Measurements from ENCODE around the gene ZFR.

ZFR gene

DNA sequence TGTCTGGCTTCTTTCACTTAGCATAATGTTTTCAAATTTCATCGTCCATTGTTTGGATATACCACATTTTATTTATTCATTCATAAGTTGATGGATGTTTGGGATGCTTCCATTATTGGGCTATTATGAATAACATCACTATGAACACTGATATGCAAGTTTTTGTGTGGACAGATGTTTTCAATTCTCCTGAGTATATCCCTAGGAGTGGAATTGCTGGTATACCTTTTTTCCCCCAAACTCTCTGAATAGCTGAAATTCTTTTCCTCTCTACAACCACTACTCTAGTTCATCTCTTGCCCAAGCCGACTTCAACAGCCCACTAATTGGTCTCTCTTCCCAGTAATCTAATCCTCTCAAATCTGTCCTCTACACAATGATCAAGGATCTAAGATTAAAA is 4.7 kb upstream of the ZFR start:
- Histone ChIP-seq H3K4me1 (ENCODE audit: control insufficient read depth in 1 of 2, insufficient read depth in 2 of 2, low read length in 2 of 2) (peaks cover 0 to 4% of the 10 kb centered on the region in 2 donors), H3K9me3 (ENCODE audit: control insufficient read depth in 1 of 2, low read length in 2 of 2) (no peaks in the 10 kb centered on the region), H3K4me3 (ENCODE audit: low read depth in 1 of 2, low read length in 2 of 2) (no peak overlapping the region), H3K27ac (ENCODE audit: low read length) (no peak overlapping the region), H3K36me3 (ENCODE audit: control insufficient read depth in 1 of 2, insufficient read depth in 2 of 2, low read length in 2 of 2) (peaks cover 0 to 2% of the 10 kb centered on the region in 2 donors), H3K27me3 (ENCODE audit: low read depth, low read length) (no peaks in the 10 kb centered on the region)

DNA sequence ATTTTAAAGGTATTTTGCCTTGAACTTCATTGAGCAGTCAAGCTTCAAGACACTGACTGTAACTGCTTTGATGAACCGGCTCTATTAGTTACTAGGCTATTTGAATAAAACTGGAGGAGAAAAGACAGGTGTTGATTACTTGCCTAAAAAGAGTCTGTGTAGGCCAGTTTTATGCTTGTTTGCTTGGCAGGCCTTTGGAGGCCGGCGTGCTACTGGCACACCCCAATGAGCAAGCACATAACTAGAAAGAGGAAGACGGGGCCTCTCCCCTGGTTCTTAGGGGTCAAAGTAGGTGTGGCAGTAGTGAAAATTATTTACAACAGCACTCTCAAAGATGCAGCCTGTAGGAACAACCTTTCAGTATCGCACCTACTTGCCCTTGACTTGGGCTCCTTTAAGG is 2.1 kb upstream of the ZFR start:
- H3K4me1 ChIP-seq (ENCODE audit: control insufficient read depth in 1 of 2, insufficient read depth in 2 of 2, low read length in 2 of 2): peaks cover 6 to 20% of the 10 kb centered on the region in 2 donors
- H3K9me3 ChIP-seq (ENCODE audit: control insufficient read depth in 1 of 2, low read length in 2 of 2): no peaks in the 10 kb centered on the region
- no peaks in the 10 kb centered on the region for H3K27me3 ChIP-seq (ENCODE audit: low read depth, low read length)
- H3K36me3 ChIP-seq (ENCODE audit: control insufficient read depth in 1 of 2, insufficient read depth in 2 of 2, low read length in 2 of 2): peaks cover 0 to 9% of the 10 kb centered on the region in 2 donors
- no peak overlapping the region for H3K4me3 ChIP-seq (ENCODE audit: low read depth in 1 of 2, low read length in 2 of 2)
- H3K27ac ChIP-seq (ENCODE audit: low read length): no peak overlapping the region

DNA sequence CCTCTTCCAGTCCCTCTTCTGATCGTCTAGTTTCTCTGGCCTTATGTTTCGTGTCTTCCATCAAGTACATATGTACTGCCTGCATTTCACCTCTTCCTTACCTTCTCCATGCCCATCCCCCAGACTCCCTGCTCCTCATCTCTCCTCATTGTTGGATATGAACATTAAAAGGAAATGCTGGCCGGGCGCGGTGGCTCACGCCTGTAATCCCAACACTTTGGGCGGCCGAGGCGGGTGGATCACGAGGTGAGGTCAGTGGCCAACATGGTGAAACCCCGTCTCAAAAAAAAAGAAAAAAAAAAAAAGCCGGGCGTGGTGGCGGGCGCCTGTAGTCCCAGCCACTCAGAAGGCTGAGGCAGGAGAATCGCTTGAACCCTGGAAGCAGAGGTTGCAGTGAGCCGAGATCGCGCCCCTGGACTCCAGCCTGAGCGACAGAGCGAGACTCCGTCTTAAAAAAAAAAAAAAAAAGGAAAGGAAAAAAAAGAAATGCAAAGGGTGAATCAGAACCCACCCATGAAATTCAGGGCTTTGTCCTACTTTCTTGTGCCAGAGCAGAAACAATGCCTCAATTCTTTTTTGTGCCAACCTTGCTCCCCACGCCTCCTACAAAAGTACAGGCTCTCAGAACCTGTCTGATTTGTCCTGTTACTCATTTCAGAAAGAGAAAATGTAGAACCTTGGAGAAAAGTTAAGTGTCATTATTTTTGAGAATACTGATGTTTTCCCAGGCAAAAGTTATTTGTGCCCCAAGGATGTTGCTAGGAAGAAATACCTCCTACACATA is 1.5 kb upstream of the ZFR start:
- Histone ChIP-seq H3K36me3 (ENCODE audit: control insufficient read depth in 1 of 2, insufficient read depth in 2 of 2, low read length in 2 of 2) (peaks cover 0 to 9% of the 10 kb centered on the region in 2 donors), H3K27ac (ENCODE audit: low read length) (no peak overlapping the region), H3K9me3 (ENCODE audit: control insufficient read depth in 1 of 2, low read length in 2 of 2) (no peaks in the 10 kb centered on the region), H3K4me3 (ENCODE audit: low read depth in 1 of 2, low read length in 2 of 2) (no peak overlapping the region), H3K27me3 (ENCODE audit: low read depth, low read length) (no peaks in the 10 kb centered on the region), H3K4me1 (ENCODE audit: control insufficient read depth in 1 of 2, insufficient read depth in 2 of 2, low read length in 2 of 2) (peaks cover 6 to 20% of the 10 kb centered on the region in 2 donors)

DNA sequence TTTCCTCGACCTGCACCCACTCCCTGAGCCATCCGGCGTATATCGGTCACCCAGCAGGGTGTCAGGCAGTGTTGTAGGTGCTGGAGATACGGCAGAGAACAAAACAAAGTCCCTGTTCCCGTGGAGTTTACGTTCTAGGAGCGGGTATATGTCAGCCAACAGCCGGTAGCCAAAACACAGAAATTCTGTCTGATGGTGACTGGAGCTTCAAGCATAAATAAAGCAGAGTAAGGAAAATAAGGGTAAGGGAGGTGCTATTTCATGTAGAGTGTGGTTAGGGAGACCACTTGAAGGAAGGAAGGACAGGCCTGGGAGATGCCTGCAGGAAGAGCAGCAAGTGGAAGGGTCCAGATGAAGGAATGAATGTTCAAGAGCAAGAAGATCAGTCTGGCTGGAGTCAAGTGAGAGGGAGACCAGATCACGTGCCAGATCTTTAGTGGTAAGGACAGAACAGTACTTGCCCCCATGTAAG is 783 bp upstream of the ZFR start:
- Histone ChIP-seq H3K9me3 (ENCODE audit: control insufficient read depth in 1 of 2, low read length in 2 of 2) (no peaks in the 10 kb centered on the region), H3K27me3 (ENCODE audit: low read depth, low read length) (no peaks in the 10 kb centered on the region), H3K36me3 (ENCODE audit: control insufficient read depth in 1 of 2, insufficient read depth in 2 of 2, low read length in 2 of 2) (peaks cover 0 to 9% of the 10 kb centered on the region in 2 donors), H3K27ac (ENCODE audit: low read length) (no peak overlapping the region), H3K4me1 (ENCODE audit: control insufficient read depth in 1 of 2, insufficient read depth in 2 of 2, low read length in 2 of 2) (peaks cover 6 to 20% of the 10 kb centered on the region in 2 donors), H3K4me3 (ENCODE audit: low read depth in 1 of 2, low read length in 2 of 2) (peak overlapping the region in 1 of 2 donors; percentile 63)

DNA sequence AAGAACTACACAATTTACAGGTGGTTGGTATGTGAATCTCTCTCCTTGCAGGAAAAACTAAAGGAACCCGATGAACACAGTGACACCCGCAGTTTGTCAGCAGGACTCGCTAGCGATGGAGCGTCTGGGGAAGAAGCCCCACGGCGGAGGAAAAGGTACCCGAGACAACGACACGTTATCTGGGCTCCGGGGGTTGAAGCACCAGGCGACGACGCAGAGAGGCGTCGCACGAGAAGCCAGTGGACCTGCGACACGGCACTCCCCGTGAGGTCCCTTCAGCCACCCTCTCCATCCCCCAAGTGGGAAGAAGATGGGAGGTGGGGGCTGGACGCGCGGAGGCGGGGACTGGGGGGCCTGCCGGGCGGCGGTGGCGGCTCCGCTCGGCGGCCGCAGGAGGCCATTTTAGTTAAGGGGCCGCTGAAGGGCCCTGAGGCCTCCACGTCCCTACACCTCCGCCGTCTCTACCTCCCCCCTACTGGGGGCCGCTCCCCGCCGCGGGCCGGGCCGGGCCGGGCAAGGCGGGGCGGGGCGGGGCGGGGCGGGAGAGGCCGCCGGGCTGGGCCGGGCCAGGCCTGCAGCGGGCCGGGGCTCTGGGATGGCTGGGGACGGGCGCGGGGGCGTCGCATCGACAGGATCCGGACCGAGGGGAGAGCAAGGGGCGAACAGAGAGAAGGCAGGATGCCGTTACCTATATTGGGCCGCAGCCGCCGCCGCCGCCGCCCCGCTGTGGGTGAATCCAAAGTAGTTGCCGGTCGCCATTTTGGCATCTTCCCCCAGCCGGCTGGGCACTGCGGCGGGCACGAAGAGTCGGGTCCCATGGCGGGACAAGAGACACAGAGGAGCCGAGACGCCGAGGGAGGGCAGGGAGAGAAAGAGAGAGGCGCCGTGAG is 754 bp downstream of the ZFR start:
- Histone ChIP-seq H3K4me3 (ENCODE audit: low read depth in 1 of 2, low read length in 2 of 2) (peak overlapping the region; percentile 70 to 81), H3K27me3 (ENCODE audit: low read depth, low read length) (no peaks in the 10 kb centered on the region), H3K4me1 (ENCODE audit: control insufficient read depth in 1 of 2, insufficient read depth in 2 of 2, low read length in 2 of 2) (peaks cover 6 to 20% of the 10 kb centered on the region in 2 donors), H3K27ac (ENCODE audit: low read length) (peak overlapping the region; percentile 78), H3K36me3 (ENCODE audit: control insufficient read depth in 1 of 2, insufficient read depth in 2 of 2, low read length in 2 of 2) (peaks cover 0 to 9% of the 10 kb centered on the region in 2 donors), H3K9me3 (ENCODE audit: control insufficient read depth in 1 of 2, low read length in 2 of 2) (no peaks in the 10 kb centered on the region)

DNA sequence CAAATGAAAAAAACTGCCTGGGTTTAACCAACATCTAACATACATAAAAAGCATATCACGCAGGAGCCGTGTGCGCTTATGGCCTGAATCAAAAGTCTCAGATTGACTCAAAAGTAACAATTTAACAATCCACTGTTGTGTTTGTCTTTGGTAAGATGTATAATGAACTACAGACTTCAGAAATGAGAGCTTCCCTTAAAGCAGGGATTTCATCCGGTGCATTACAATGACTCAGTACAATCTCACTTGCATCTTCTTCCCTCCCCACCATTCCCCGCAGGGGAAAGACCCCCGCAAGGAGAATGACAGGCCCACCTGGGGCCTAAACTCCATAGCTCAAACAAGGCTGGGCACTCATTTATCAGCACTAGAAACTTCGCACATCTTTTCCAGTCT is 1.4 kb downstream of the ZFR start:
- Histone ChIP-seq H3K4me1 (ENCODE audit: control insufficient read depth in 1 of 2, insufficient read depth in 2 of 2, low read length in 2 of 2) (peaks cover 6 to 20% of the 10 kb centered on the region in 2 donors), H3K27ac (ENCODE audit: low read length) (peak overlapping the region; percentile 78), H3K9me3 (ENCODE audit: control insufficient read depth in 1 of 2, low read length in 2 of 2) (no peaks in the 10 kb centered on the region), H3K4me3 (ENCODE audit: low read depth in 1 of 2, low read length in 2 of 2) (peak overlapping the region; percentile 70 to 81), H3K27me3 (ENCODE audit: low read depth, low read length) (no peaks in the 10 kb centered on the region), H3K36me3 (ENCODE audit: control insufficient read depth in 1 of 2, insufficient read depth in 2 of 2, low read length in 2 of 2) (peaks cover 0 to 9% of the 10 kb centered on the region in 2 donors)

DNA sequence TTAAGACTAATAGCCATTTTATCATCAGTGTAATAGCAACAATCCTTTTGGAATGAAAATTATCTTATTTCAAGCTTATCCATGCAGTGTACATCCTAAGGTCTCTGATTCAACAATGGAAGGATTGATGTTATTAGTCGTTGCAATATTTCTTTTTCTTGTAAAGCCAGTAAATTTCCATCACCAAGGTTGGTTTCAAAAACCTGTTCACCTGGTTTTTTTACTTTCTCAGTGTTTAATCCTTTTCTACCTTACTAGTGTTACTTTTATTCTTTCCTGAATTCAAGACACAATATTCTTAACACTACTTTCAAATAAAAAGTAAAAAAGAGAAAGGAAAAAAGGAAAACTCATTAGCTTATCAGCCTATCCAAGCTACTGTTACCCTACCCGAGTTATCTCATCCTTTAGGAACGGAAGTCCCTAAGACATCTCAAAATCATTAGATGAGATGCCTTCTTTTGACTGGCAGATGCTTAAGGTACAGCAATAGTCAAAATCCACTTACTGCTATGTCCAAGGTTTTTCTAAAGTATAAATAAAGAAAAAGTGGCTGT is 5.4 kb downstream of the ZFR start:
- Histone ChIP-seq H3K27me3 (ENCODE audit: low read depth, low read length) (no peaks in the 10 kb centered on the region), H3K9me3 (ENCODE audit: control insufficient read depth in 1 of 2, low read length in 2 of 2) (no peaks in the 10 kb centered on the region), H3K27ac (ENCODE audit: low read length) (no peak overlapping the region), H3K4me1 (ENCODE audit: control insufficient read depth in 1 of 2, insufficient read depth in 2 of 2, low read length in 2 of 2) (peaks cover 6 to 27% of the 10 kb centered on the region in 2 donors), H3K36me3 (ENCODE audit: control insufficient read depth in 1 of 2, insufficient read depth in 2 of 2, low read length in 2 of 2) (peaks cover 0 to 6% of the 10 kb centered on the region in 2 donors), H3K4me3 (ENCODE audit: low read depth in 1 of 2, low read length in 2 of 2) (no peak overlapping the region)

DNA sequence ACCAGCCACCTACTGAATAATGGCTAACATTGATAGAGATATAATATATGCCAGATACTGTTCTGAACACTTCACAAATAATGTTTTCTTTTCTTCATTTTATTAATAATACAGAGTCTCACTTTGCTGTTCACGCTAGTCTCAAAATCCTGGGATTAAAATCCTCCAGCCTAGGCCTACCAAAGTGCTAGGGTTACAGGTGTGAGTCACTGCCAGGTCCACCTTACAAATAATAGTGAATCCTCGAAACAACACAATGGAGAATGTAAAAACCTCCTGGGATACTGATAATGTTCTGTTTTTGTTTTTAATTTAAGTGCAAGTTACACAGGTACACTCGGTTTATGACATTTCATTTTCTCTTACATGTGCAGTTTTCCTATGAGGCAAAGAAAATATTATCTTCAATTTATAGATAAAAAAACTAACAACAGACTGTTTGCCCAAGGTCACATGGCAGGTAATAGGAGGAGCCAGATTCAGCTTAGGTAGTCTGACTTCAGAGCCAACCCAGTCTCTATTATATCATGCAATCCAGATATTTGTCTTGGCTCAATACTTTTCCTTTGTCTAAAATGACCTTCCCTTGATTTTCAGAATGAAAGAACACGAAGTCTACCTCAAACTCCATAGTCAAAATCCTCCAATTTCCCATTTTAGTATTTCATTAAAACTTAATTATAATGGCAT is 7.8 kb downstream of the ZFR start:
- H3K27me3 ChIP-seq (ENCODE audit: low read depth, low read length): no peaks in the 10 kb centered on the region
- no peaks in the 10 kb centered on the region for H3K36me3 ChIP-seq (ENCODE audit: control insufficient read depth in 1 of 2, insufficient read depth in 2 of 2, low read length in 2 of 2)
- H3K27ac ChIP-seq (ENCODE audit: low read length): no peak overlapping the region
- H3K4me3 ChIP-seq (ENCODE audit: low read depth in 1 of 2, low read length in 2 of 2): no peak overlapping the region
- H3K4me1 ChIP-seq (ENCODE audit: control insufficient read depth in 1 of 2, insufficient read depth in 2 of 2, low read length in 2 of 2): peaks cover 0 to 17% of the 10 kb centered on the region in 2 donors
- H3K9me3 ChIP-seq (ENCODE audit: control insufficient read depth in 1 of 2, low read length in 2 of 2): no peaks in the 10 kb centered on the region

DNA sequence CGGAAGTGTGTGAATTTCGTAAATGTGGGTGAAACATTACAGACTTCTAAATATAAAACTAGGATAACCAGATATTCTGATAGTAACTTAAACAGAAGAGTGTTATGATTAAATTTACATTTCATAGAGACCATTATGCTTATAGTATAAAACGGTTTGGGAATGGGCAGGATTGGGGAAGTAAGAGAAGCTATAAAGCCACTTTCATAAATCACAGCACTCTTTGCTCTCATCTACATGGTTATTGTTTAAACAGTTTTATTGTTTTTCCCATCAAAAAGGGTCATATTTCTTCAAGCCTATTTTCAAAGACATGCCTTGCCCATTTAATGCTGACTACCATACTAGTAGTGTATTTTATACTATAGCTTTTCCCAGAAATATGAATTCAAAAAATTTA is 9.2 kb downstream of the ZFR start:
- no peak overlapping the region for H3K27ac ChIP-seq (ENCODE audit: low read length)
- H3K36me3 ChIP-seq (ENCODE audit: control insufficient read depth in 1 of 2, insufficient read depth in 2 of 2, low read length in 2 of 2): no peaks in the 10 kb centered on the region
- no peaks in the 10 kb centered on the region for H3K27me3 ChIP-seq (ENCODE audit: low read depth, low read length)
- no peaks in the 10 kb centered on the region for H3K9me3 ChIP-seq (ENCODE audit: control insufficient read depth in 1 of 2, low read length in 2 of 2)
- H3K4me1 ChIP-seq (ENCODE audit: control insufficient read depth in 1 of 2, insufficient read depth in 2 of 2, low read length in 2 of 2): peaks cover 0 to 17% of the 10 kb centered on the region in 2 donors
- no peak overlapping the region for H3K4me3 ChIP-seq (ENCODE audit: low read depth in 1 of 2, low read length in 2 of 2)

DNA sequence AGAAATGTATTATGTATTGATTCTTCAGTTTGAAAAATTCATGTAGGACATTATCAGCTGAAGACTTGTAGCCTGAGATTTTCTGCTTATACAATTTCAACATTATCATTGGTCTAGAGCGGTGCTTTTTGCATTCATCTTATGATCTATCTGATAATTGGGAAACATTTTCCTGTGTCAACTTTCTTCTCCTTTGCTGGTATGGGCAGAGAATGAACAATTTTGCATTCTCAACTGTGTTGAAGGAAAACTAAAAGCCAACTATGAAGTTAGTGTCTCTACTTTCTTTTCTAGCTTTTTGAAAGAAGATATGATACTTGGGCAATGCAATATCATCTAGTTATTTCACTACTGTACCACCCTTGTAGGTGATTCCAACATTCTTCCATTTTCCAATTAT is 10.3 kb downstream of the ZFR start:
- Histone ChIP-seq H3K27ac (ENCODE audit: low read length) (no peak overlapping the region), H3K9me3 (ENCODE audit: control insufficient read depth in 1 of 2, low read length in 2 of 2) (no peaks in the 10 kb centered on the region), H3K27me3 (ENCODE audit: low read depth, low read length) (no peaks in the 10 kb centered on the region), H3K36me3 (ENCODE audit: control insufficient read depth in 1 of 2, insufficient read depth in 2 of 2, low read length in 2 of 2) (no peaks in the 10 kb centered on the region), H3K4me1 (ENCODE audit: control insufficient read depth in 1 of 2, insufficient read depth in 2 of 2, low read length in 2 of 2) (peaks cover 0 to 20% of the 10 kb centered on the region in 2 donors), H3K4me3 (ENCODE audit: low read depth in 1 of 2, low read length in 2 of 2) (no peak overlapping the region)
